ENCODE results near the gene MN1.

The MN1 gene

GRCh38 chr22:27716074-27716473 is 85.5 kb downstream of the MN1 start:
- DNase-seq (ENCODE audit: low read depth), result no peak

GRCh38 chr22:27715106-27715505 is 86.5 kb downstream of the MN1 start:
- no peak for DNase-seq (ENCODE audit: low read depth)

DNA sequence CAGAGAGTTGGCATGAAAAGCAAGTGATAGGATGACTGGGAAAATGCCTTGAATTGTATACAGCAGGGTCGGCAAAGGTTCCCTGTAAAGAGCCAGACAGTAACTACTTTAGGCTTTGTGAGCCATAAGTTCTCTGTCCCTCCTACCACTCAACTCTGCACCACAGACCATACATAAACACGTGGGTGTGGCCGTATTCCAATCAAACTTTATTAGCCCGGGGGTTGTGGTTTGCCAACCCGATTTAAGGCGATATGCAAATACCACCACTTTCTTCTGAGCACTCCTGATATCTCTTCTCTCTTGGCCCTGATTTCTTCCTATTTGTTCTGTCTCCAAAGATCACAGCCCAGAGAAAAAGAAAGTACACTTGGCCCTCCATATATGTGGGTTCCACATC is 87.5 kb downstream of the MN1 start:
- DNase-seq (ENCODE audit: low read depth), result no peak

DNA sequence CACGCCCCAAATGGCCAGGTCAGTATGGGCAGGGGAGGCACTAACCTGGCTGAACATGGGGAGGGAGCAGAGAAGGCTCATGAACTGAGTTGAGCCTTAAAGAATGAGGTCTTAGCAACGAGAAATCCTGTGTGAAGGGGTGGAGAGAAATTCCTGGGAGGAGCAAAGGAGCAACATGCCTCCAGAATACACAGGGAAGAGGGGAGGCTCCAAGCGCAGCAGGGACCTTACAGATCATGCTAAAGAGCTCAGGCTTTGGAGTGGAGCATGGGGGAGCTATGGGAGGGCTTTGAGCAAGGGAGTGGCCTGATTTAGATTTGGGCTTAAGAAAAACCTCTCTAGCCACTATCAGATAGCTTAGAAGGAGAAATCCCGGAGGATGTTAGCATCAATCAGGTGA is 88.1 kb downstream of the MN1 start:
- DNase-seq (ENCODE audit: low read depth), result no peak

DNA sequence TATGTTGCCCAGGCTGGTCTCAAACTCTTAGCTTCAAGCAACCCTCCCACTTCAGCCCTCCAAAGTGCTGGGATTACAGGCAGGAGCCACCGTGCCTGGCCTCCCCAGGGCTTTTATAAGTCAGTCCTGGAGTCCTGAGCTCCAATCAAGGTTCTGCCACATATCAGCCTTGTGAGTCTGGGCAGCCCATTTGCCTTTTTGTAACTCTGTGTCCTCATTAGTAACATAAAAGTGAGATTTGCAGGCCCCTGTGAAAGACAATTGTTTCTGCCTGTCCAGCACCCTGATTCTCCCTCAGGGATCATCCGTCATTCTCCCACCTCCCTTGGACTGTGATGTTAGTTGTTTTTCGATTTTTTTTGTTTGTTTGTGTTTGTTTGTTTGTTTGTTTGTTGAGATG is 89.8 kb downstream of the MN1 start:
- no peak for DNase-seq (ENCODE audit: low read depth)

- DNase-seq (ENCODE audit: low read depth), result no peak
These were observed 90.5 kb downstream of the MN1 start for GRCh38 chr22:27711012-27711411.

DNA sequence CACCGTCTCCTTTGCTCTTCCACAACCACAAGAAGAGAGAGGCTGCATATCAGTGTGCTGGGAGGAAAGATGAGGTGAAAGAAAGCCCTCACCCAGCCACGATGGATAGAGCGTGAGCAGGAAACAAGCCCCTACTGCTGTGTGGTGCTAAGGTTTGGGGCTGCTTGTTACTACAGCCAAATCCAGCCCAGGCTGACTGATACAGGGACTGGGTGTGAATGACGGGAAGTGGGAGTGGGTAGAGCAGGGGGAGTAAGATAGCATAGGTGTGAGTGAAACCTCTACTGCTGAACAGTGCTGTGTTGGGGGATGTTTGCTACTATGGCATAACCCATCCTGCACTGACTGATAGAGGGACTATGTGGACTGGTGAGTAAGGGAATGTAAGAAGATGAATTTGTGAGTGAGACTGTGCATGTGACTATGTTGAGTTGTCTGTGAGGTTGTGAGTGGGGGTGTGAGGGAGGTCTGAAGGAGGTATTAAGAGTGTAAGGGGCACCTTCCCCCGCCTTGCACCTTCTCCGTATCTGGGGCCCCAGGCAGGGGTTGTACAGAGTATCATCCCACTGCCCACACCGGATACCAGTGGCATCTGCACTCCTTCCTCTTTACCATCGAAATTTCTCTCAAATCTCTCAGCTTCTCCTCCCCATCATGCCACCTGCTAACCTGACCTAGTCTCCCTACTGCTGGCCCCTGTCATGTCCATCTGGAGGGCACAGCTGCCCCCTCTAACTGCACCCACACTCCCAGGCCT is 91.5 kb downstream of the MN1 start:
- DNase-seq (ENCODE audit: low read depth), result no peak

DNA sequence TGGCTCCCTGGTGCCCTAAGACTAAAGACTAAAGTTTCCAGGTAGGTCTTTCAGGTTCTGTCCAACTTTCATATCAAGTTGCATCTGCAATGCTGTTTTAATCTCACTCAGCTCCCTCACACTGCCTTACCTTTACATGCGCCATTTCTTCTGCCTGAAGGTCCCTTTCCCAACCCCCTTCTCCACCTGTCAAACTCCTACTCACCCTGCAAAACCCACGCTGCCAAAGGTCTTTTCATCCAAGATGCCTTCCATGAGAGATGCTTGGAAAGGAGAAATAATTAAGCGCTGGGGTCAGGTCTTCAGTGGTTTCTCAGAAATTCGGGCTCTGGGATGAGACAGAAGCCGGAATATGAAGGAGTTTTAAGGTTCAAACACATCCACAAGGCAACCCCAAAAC is 95.1 kb downstream of the MN1 start:
- no peak for DNase-seq (ENCODE audit: low read depth)

GRCh38 chr22:27705408-27706080 is 96.0 kb downstream of the MN1 start:
- no peak for DNase-seq (ENCODE audit: low read depth)

- DNase-seq (ENCODE audit: low read depth), result no peak
These were observed 97.0 kb downstream of the MN1 start for GRCh38 chr22:27704581-27704980.

- DNase-seq (ENCODE audit: low read depth), result no peak
These were observed 102.1 kb downstream of the MN1 start for GRCh38 chr22:27699383-27700019.

DNA sequence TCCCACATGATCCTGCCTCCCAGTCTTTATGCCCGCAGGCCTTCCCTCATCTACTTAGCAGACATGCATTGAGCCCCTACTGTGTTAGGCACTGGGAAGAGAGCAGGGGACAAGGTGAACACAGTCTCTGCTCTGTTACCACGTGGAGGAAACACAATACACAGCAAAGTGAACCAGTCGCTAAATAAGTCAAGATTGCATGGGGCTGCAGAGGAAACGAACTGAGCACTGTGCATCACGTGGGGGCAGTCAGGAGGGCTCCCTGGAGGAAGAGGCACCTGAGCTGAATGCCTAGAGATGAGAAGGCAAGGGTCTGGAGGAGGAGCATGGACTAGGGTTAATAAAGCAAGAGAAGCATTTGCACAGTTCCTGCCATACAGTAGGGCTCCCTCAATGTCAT is 102.7 kb downstream of the MN1 start:
- DNase-seq (ENCODE audit: low read depth), result no peak

Data from GM04503 (cell line).